ENCODE results near the gene TNS3.

DNA sequence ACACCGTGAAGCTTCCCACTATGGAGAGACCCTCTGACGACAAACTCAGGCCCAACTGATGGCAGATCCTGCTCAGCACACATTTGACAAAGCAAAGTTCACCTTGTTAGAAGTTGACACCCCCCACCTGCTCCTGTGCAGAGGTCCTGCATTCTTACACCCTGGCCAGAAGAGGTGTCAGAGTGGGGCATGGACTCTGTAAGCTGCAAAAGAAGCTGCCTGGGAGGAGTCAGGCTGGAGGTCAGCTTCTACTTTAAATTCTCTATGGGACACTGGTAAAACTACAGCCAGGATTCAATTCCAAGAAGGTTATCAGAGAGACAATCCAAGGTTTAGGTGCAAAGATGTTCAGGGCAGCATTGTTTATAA lies 20.0 kb upstream of the TNS3 start:
- TF ChIP-seq, protein P1, sequence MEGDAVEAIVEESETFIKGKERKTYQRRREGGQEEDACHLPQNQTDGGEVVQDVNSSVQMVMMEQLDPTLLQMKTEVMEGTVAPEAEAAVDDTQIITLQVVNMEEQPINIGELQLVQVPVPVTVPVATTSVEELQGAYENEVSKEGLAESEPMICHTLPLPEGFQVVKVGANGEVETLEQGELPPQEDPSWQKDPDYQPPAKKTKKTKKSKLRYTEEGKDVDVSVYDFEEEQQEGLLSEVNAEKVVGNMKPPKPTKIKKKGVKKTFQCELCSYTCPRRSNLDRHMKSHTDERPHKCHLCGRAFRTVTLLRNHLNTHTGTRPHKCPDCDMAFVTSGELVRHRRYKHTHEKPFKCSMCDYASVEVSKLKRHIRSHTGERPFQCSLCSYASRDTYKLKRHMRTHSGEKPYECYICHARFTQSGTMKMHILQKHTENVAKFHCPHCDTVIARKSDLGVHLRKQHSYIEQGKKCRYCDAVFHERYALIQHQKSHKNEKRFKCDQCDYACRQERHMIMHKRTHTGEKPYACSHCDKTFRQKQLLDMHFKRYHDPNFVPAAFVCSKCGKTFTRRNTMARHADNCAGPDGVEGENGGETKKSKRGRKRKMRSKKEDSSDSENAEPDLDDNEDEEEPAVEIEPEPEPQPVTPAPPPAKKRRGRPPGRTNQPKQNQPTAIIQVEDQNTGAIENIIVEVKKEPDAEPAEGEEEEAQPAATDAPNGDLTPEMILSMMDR (IDR thresholded peaks at IDR 0.05), result no peak
- TF ChIP-seq POLR2A (IDR thresholded peaks at IDR 0.05), result no peak
